HG03097 (cell line): ENCODE results near the gene TAPBP.
"Not testable (repeated sequence)": the region's sequence is repeated elsewhere in the genome, so short reads cannot be mapped to it uniquely, and the experiment has no call there.

Experiments
- ATAC-seq: cut with Tn5 transposase; IDR thresholded peaks from one replicate; pipeline ENCODE4 v1.9.1; 2021; ENCODE audit not compliant: unreplicated experiment, low FRiP score

The TAPBP gene

GRCh38 chr6:33313709-33314514 lies at the start of gene TAPBP:
Gene TAPBP (minus strand): TSS chr6:33314078. CDS start chr6:33314041, 37 bp downstream.
- peak; percentile 39 for ATAC-seq

GRCh38 chr6:33363486-33363885 lies 49.6 kb upstream of the TAPBP start:
- not testable (repeated sequence) for ATAC-seq

- ATAC-seq = no peak
Measured at GRCh38 chr6:33359331-33359730, 45.5 kb upstream of the TAPBP start.

GRCh38 chr6:33357160-33357871 lies 43.4 kb upstream of the TAPBP start:
- not testable (repeated sequence) for ATAC-seq

GRCh38 chr6:33356295-33356694 lies 42.4 kb upstream of the TAPBP start:
- ATAC-seq = no peak

GRCh38 chr6:33355860-33356259 lies 42.0 kb upstream of the TAPBP start:
- not testable (repeated sequence) for ATAC-seq

GRCh38 chr6:33347816-33348215 lies 33.9 kb upstream of the TAPBP start:
- no peak for ATAC-seq

- ATAC-seq = not testable (repeated sequence)
Measured at GRCh38 chr6:33346972-33347371, 33.1 kb upstream of the TAPBP start.

- no peak for ATAC-seq
Measured at GRCh38 chr6:33344701-33345697, 31.1 kb upstream of the TAPBP start.

- no peak for ATAC-seq
Measured at GRCh38 chr6:33343953-33344611, 30.2 kb upstream of the TAPBP start.

GRCh38 chr6:33343606-33343952 lies 29.7 kb upstream of the TAPBP start:
- not testable (repeated sequence) for ATAC-seq

GRCh38 chr6:33339193-33339592 lies 25.3 kb upstream of the TAPBP start:
- no peak for ATAC-seq

- ATAC-seq = no peak
Measured at GRCh38 chr6:33336495-33336894, 22.6 kb upstream of the TAPBP start.

- no peak for ATAC-seq
Measured at GRCh38 chr6:33335916-33336315, 22.0 kb upstream of the TAPBP start.

GRCh38 chr6:33333666-33334065 lies 19.8 kb upstream of the TAPBP start:
- no peak for ATAC-seq

- ATAC-seq = no peak
Measured at GRCh38 chr6:33330736-33331135, 16.9 kb upstream of the TAPBP start.

GRCh38 chr6:33329058-33329457 lies 15.2 kb upstream of the TAPBP start:
- ATAC-seq = no peak

- no peak for ATAC-seq
Measured at GRCh38 chr6:33324125-33324524, 10.2 kb upstream of the TAPBP start.

GRCh38 chr6:33323623-33323948 lies 9.7 kb upstream of the TAPBP start:
- no peak for ATAC-seq

GRCh38 chr6:33321227-33321626 lies 7.3 kb upstream of the TAPBP start:
- ATAC-seq = no peak
